ENCODE measurements around the gene AMN.

AMN gene

GRCh38 chr14:102920998-102921304, 1.5 kb upstream of the AMN start:
- no peaks in the 10 kb centered on the region for H4K20me1 ChIP-seq (ENCODE audit: insufficient read depth)
- H3K36me3 ChIP-seq (ENCODE audit: insufficient read depth), result no peaks in the 10 kb centered on the region
- no peak overlapping the region for H3K9ac ChIP-seq
- H3K4me1 ChIP-seq (ENCODE audit: low read depth, poor library complexity, severe bottlenecking), result peaks cover 3% of the 10 kb centered on the region
- no peak for TF ChIP-seq CTCF (conservative IDR thresholded peaks at IDR 0.05; ENCODE audit: low read depth, low read length)
- H3K79me2 ChIP-seq (ENCODE audit: insufficient read depth, low read depth), result no peaks in the 10 kb centered on the region
- H3K4me2 ChIP-seq, result no peak overlapping the region
- no peak overlapping the region for H2AFZ ChIP-seq (ENCODE audit: low read depth)
- no peak overlapping the region for H3K27ac ChIP-seq
- H3K4me3 ChIP-seq (IDR thresholded peaks at IDR 0.05; ENCODE audit: insufficient read depth, low read depth, low read length), result no peak overlapping the region
- no peaks in the 10 kb centered on the region for H3K27me3 ChIP-seq (ENCODE audit: insufficient read depth, low read depth)

GRCh38 chr14:102923201-102923924, 900 bp downstream of the AMN start:
- no peaks in the 10 kb centered on the region for H4K20me1 ChIP-seq (ENCODE audit: insufficient read depth)
- H3K4me3 ChIP-seq (IDR thresholded peaks at IDR 0.05; ENCODE audit: insufficient read depth, low read depth, low read length), result no peak overlapping the region
- no peak for TF ChIP-seq CTCF (conservative IDR thresholded peaks at IDR 0.05; ENCODE audit: low read depth, low read length)
- H3K27ac ChIP-seq, result no peak overlapping the region
- no peak overlapping the region for H2AFZ ChIP-seq (ENCODE audit: low read depth)
- no peaks in the 10 kb centered on the region for H3K36me3 ChIP-seq (ENCODE audit: insufficient read depth)
- no peak overlapping the region for H3K4me2 ChIP-seq
- no peak overlapping the region for H3K9ac ChIP-seq
- no peaks in the 10 kb centered on the region for H3K79me2 ChIP-seq (ENCODE audit: insufficient read depth, low read depth)
- no peaks in the 10 kb centered on the region for H3K27me3 ChIP-seq (ENCODE audit: insufficient read depth, low read depth)
- H3K4me1 ChIP-seq (ENCODE audit: low read depth, poor library complexity, severe bottlenecking), result no peaks in the 10 kb centered on the region

- Histone ChIP-seq H3K36me3 (ENCODE audit: insufficient read depth) (no peaks in the 10 kb centered on the region), H3K79me2 (ENCODE audit: insufficient read depth, low read depth) (no peaks in the 10 kb centered on the region), H3K27ac (no peak overlapping the region), H3K4me1 (ENCODE audit: low read depth, poor library complexity, severe bottlenecking) (no peaks in the 10 kb centered on the region), H3K4me3 (IDR thresholded peaks at IDR 0.05; ENCODE audit: insufficient read depth, low read depth, low read length) (no peak overlapping the region), H4K20me1 (ENCODE audit: insufficient read depth) (no peaks in the 10 kb centered on the region), H3K9ac (no peak overlapping the region), H3K4me2 (no peak overlapping the region), H3K27me3 (ENCODE audit: insufficient read depth, low read depth) (no peaks in the 10 kb centered on the region), H2AFZ (ENCODE audit: low read depth) (no peak overlapping the region)
- no peak for TF ChIP-seq CTCF (conservative IDR thresholded peaks at IDR 0.05; ENCODE audit: low read depth, low read length)
Observed at GRCh38 chr14:102923925-102924486, 1.5 kb downstream of the AMN start.

GRCh38 chr14:102924632-102925588, 2.4 kb downstream of the AMN start:
- no peak for TF ChIP-seq CTCF (conservative IDR thresholded peaks at IDR 0.05; ENCODE audit: low read depth, low read length)
- Histone ChIP-seq H3K36me3 (ENCODE audit: insufficient read depth) (no peaks in the 10 kb centered on the region), H3K4me3 (IDR thresholded peaks at IDR 0.05; ENCODE audit: insufficient read depth, low read depth, low read length) (no peak overlapping the region), H3K27ac (no peak overlapping the region), H3K79me2 (ENCODE audit: insufficient read depth, low read depth) (no peaks in the 10 kb centered on the region), H3K27me3 (ENCODE audit: insufficient read depth, low read depth) (no peaks in the 10 kb centered on the region), H3K9ac (no peak overlapping the region), H3K4me2 (no peak overlapping the region), H4K20me1 (ENCODE audit: insufficient read depth) (no peaks in the 10 kb centered on the region), H3K4me1 (ENCODE audit: low read depth, poor library complexity, severe bottlenecking) (no peaks in the 10 kb centered on the region), H2AFZ (ENCODE audit: low read depth) (no peak overlapping the region)

All from KMS-11 (cell line).